Urothelium cell line (cell line): ENCODE results near the gene ASZ1.
A peak's percentile ranks its signal among the peaks of the same experiment; 100 is the strongest.

Experiments
- DNase-seq: peaks from one replicate; pipeline ENCODE4 v3.0.0; 2011; ENCODE audit warnings: low spot score, mixed read lengths
- FAIRE-seq: peaks from 2 replicates; lab custom pipeline; 2011; peaks lifted over from hg19 to GRCh38; lab: Jason Lieb, UNC

The ASZ1 gene

GRCh38 chr7:117347480-117347879 is 79.8 kb downstream of the ASZ1 start:
- FAIRE-seq: no peak
- DNase-seq: no peak

- FAIRE-seq (no peak), DNase-seq (no peak)
Observed at GRCh38 chr7:117346161-117346560, 81.1 kb downstream of the ASZ1 start.

GRCh38 chr7:117338020-117338419 is 89.3 kb downstream of the ASZ1 start:
- FAIRE-seq (no peak), DNase-seq (no peak)

GRCh38 chr7:117333168-117333567 is 94.1 kb downstream of the ASZ1 start:
- DNase-seq (no peak), FAIRE-seq (no peak)

GRCh38 chr7:117332031-117332430 is 95.3 kb downstream of the ASZ1 start:
- no peak for FAIRE-seq

GRCh38 chr7:117325836-117326235 is 101.5 kb downstream of the ASZ1 start:
- no peak for FAIRE-seq
- DNase-seq: no peak

More at GRCh38 chr7:117332031-117332430, 95.3 kb downstream of the ASZ1 start:
- no peak for DNase-seq

GRCh38 chr7:117324960-117325359 is 102.3 kb downstream of the ASZ1 start:
- no peak for DNase-seq

GRCh38 chr7:117323851-117324711 is 103.2 kb downstream of the ASZ1 start:
- FAIRE-seq: no peak
- DNase-seq: peak; percentile 39

More at GRCh38 chr7:117324960-117325359, 102.3 kb downstream of the ASZ1 start:
- no peak for FAIRE-seq

GRCh38 chr7:117323305-117323850 is 103.9 kb downstream of the ASZ1 start:
- DNase-seq: no peak
- no peak for FAIRE-seq

GRCh38 chr7:117322741-117323304 is 104.5 kb downstream of the ASZ1 start, which contains the start of gene WNT2:
Gene WNT2 (minus strand): TSS chr7:117323058. CDS start chr7:117322989, 69 bp downstream.
- DNase-seq (no peak), FAIRE-seq (no peak)

GRCh38 chr7:117320523-117320922 is 106.8 kb downstream of the ASZ1 start:
- no peak for FAIRE-seq
- DNase-seq: no peak

GRCh38 chr7:117319181-117319580 is 108.1 kb downstream of the ASZ1 start:
- DNase-seq (no peak), FAIRE-seq (no peak)

GRCh38 chr7:117313582-117313981 is 113.7 kb downstream of the ASZ1 start:
- no peak for FAIRE-seq

More at GRCh38 chr7:117313582-117313981, 113.7 kb downstream of the ASZ1 start:
- no peak for DNase-seq
